Skeletal muscle cell (primary cell): ENCODE results near the gene TCF7.

ENCODE experiments used
- DNase-seq: peaks from one replicate; pipeline ENCODE4 v3.0.0-alpha.2; 2010; ENCODE audit warnings: low read depth
- H3K4me3 ChIP-seq: 2 replicates; pipeline ENCODE4 v1.5.1; 2011; ENCODE audit warnings: low read depth, mild to moderate bottlenecking, control low read depth, low read length, moderate library complexity

TCF7 gene

DNA sequence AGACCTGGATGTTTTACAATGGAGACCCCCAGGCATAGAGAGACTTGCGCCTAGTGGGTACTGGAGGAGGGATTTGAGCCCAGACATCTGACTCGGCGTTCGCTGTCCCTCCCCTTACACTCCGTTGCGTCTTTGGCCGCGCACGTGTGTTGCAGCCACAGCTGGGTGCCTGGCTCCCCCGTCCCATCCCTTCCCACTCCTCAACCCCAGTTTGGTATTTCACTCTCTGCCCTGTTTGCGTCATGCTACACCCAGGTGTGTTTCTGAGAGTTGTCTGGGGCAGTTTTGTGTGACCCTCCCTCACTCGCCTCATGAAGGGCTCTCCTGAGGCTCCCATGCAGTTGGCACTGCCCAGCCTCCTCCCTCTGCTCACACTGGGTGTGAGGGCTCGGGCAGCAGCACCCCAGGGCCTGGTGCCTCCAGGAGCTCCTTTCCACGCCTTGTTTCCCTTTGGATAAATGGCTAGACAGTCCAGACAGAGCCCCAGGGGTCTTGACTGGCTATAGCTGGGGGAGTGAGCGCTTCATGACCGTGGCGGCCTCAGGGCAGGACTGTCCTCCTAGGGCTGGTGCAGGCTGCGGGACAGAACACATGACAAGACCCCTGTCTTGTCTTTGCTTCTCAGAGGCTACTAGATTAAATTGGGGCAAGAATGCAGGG, 13.6 kb downstream of the TCF7 start:
- no peak for DNase-seq
- no peak overlapping the region for H3K4me3 ChIP-seq

DNA sequence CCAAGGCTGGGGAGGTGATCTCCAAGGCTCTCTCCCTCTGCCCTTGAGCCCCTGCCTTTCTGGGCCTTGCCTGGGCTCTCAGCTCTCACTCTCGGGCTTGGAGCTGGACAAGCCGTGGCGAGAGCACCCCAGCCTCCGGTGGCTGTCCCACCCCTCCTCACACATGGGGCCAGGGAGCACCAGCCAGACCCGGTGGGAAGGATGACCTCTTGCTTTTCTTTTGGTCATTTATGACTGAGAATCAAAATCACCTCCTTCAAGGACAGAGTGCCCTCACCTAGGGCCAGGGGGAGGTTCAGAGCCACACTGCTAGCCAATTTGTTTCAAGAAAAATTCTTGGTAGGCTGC, 14.1 kb downstream of the TCF7 start:
- H3K4me3 ChIP-seq, result no peak overlapping the region
- DNase-seq, result no peak

DNA sequence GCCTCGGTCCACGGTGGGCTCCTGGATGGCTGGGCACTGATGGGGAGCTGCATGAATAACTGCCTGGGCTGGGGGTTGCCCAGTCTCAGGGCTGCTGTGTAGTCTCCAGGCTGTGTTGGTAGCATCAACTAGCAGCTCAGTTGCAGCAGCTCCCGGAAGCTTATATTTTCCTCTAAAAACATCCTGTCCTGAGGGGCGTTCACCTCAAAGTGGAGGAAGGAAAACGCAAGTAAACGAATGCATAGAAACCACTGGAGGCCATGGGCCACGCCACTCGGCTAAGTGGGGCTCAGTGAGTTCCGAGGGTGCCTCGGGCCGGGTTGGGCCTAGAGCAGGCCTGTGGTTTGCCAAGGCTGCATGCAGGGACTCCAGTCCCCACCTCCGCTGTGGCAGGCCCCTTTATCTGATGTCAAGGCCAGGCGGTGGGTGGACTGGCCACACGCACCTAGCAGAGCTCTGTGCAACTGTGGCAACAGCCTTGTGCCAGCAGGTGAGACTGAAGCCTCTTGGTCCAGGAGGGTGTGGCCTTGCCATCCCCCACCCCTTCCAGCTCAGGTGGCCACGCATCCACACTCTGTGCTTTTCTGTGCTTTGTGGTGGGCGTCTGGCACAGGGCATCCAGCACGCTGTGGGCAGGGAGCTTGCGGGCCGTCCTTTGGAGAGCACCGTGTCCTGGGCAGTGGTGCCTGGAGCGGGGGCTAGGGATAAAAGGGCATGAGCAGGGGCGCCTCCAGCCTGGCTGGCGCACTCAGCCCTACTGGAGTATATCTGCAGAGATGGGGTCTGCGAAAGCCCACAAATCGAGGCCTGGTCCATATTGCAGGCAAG, 15.1 kb downstream of the TCF7 start:
- H3K4me3 ChIP-seq, result no peak overlapping the region

GRCh38 chr5:134130239-134130945, 15.9 kb downstream of the TCF7 start:
- no peak for DNase-seq
- H3K4me3 ChIP-seq, result no peak overlapping the region

More for the DNA sequence above, 15.1 kb downstream of the TCF7 start:
- no peak for DNase-seq

DNA sequence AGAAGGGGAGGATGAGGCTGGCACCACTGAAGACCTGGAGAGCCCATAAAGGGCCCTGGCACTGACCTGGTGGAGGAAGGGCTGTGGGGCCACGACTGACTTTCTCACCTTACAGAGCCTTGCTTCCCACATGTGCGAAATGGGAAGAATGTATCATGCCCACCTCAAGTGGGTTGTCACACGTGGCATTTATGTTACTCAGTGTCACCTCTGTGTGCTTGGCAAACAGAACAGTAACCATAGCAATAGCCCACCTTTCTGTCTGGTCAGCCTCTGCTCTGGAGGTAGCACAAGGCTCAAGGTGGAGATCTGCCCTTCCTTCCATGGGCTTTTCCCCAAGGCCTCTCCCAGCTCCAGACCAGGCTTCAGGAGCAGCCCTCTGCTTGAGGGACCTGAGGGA, 16.7 kb downstream of the TCF7 start:
- H3K4me3 ChIP-seq, result no peak overlapping the region
- no peak for DNase-seq

GRCh38 chr5:134131578-134132350, 17.3 kb downstream of the TCF7 start:
- H3K4me3 ChIP-seq, result no peak overlapping the region
- no peak for DNase-seq

DNA sequence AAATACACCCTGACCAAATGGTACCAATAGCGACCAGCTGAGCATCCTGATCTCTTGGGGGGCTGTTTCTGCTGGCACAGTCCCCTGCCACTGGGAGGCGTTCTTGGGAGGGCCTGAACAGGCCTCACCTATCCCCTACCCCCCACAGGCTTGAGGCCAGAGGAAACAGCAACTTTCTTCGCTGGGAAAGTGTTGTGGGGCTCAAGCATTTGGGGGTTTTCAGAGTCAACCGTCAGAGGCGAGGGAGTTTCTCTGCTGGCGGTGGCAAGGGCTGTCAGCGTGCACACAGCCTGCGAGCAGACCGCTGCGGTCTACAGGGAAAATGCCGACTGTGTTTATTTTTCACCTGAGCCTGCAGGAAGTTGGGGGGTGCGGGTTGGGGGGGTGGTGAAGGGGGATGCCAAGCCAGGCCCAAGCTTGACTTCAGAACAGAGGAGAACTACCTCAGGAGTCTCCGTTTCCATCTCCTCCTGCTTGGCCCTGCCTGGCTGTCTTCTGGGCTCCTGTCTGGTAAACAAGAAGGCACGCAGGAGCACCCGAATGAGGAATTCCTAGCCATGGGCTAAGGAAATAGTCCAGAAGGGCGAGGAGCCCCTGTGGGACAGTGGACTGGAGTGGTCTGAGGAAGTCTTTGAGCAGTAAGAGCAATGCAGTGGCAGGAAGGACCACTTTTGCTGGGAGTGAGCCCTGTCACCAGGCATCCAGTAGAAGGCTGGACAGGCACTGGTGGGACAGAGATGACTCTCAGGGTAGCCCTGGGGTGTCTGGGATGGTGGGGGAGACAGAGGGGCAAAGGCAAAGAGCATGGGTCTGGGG, 18.1 kb downstream of the TCF7 start:
- no peak for DNase-seq
- H3K4me3 ChIP-seq, result no peak overlapping the region

GRCh38 chr5:134133188-134133994, 18.9 kb downstream of the TCF7 start:
- DNase-seq, result no peak
- H3K4me3 ChIP-seq, result no peak overlapping the region

DNA sequence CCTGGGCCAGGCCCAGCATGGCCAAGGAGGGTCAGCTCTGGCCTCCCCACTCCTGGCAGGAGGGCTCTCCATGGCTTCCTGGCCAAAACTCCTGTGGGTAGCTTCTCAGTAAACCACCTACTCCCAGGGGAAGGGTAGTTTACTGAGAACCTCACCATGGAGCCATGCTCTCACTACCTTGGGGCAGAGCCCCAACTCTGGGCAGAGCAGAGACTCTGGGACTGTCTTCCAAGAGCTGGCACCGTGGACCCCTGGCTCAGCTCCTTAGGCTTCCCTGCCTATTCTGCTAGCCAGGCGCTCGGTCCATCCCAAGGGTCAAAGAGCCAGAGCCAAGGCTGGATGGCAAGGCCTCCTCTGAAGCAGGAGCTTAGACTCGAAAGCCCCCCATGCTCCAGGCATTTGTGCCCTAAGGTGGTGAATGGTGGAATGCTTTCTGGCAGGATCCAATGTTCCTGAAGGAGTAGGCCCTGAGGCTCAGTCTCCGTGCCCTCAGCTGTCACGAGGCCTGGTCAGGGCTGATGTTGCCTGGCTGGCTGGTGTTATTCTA, 19.6 kb downstream of the TCF7 start:
- DNase-seq, result no peak
- no peak overlapping the region for H3K4me3 ChIP-seq

- no peak overlapping the region for H3K4me3 ChIP-seq
- no peak for DNase-seq
Measured at GRCh38 chr5:134135091-134135655, 20.7 kb downstream of the TCF7 start.

DNA sequence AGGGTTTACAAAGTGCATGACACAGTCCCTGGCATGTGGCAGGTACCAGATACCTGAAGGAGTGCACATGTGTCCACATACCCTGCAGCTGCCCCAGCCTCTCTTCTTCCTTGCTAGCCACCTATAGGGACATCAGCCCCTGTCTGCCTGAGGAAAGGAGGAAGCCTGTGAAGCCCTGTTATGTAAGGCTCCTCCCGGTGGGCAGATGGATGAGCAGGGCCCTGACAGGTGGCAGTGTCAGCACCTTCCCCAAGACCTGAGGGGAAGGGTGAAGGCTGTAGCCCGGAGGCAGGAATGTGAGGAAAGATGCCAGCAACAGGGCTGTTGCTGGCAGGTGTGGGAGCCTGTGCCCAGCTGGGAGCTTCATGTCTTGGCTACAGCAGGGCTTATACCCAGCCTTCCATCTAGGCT, 21.7 kb downstream of the TCF7 start:
- H3K4me3 ChIP-seq, result no peak overlapping the region
- no peak for DNase-seq

DNA sequence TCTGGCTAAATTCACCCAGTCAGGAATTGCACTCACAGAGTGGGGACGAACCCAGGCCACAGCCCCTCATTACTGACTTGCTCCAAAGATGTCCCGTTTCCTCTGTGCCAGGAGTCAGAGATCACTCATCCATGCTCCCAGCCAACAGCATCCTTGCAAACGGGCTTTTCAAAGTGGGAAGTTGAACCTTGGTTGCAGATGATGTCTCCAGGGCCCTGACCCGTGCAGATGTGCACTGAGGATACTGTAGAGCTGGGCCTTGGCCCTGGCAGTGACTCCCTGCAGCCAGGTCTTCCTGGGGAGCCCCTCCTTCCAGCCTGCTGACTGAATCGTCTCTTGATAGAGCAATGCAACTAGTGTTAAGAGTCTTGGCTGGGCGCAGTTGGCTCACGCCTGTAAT, 22.3 kb downstream of the TCF7 start:
- no peak for DNase-seq
- H3K4me3 ChIP-seq, result no peak overlapping the region

DNA sequence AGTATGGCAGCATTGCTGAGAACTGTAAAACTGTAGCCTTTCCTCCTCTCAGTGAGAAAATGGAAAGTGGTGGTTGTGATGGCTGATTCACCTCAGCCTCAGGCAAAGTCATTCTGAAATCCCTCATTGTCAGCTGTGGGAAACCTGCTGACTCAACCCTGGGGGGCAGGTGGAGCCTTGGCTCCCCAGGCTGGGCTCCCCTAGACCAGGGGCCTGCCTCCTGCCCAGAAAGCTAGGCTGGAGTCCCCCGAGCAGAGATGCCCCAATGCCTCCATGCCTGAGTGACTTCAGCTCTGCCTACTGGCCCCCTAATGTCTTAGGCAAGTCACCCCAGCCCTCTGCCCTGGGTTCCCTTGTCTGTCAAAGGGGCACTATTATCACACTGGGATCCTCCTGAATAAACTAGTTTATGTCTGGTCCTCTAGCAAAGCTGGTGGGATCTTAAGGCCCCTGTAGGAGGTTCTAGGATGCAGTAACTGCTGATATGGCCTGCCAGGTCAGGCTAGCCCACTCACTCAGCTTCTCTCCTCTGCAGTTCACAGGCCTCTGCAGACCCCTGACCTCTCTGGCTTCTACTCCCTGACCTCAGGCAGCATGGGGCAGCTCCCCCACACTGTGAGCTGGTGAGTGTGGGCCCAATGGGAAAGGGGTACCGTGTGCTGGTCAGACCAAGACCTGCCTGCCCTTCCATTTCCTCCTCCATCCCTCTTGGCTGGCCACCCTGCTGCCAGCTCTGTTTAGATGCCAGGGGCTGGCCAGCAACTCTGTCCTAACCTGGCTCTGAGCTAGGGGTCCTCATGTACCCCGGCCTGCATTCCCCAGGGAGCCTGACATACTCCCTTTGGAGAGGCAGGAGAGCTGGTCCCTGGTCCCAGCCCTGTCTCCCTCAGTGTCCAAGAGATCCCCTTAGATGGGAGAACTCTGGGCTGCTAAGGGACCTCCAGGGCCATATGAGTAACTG, 24.2 kb downstream of the TCF7 start:
- H3K4me3 ChIP-seq, result no peak overlapping the region
- DNase-seq, result no peak

- no peak overlapping the region for H3K4me3 ChIP-seq
- no peak for DNase-seq
Measured at GRCh38 chr5:134139377-134139851, 24.9 kb downstream of the TCF7 start.

GRCh38 chr5:134139891-134140469, 25.5 kb downstream of the TCF7 start:
- no peak for DNase-seq
- no peak overlapping the region for H3K4me3 ChIP-seq

GRCh38 chr5:134140530-134141201, 26.2 kb downstream of the TCF7 start:
- peak; percentile 27 for DNase-seq
- H3K4me3 ChIP-seq, result no peak overlapping the region
